Mucosa of descending colon (tissue), 3 donors: ENCODE results near the gene INSIG1. TPM values are rescaled to one million over a fixed set of nuclear protein-coding genes. Genes with fewer than 3 reads are reported as not detected.

Experiments
- ATAC-seq: fragments of 200-7000 bp; cut with Tn5 transposase; one replicate; pipeline ENCODE4 v1.9.1; 2020; ENCODE audit warnings: mild to moderate bottlenecking, moderate library complexity
- DNase-seq, 3 donors: peaks; one replicate each; pipeline ENCODE4 v3.0.0-alpha.2; 2020
- H3K36me3 ChIP-seq: fragments of 200-600 bp; one replicate; pipeline ENCODE4 v1.8.0; 2021; ENCODE audit warnings: low read depth, mild to moderate bottlenecking
- H3K4me1 ChIP-seq: fragments of 200-600 bp; one replicate; pipeline ENCODE4 v1.8.0; 2021; ENCODE audit warnings: low read depth, mild to moderate bottlenecking
- H3K4me3 ChIP-seq: fragments of 200-600 bp; one replicate; pipeline ENCODE4 v1.8.0; 2021; ENCODE audit warnings: mild to moderate bottlenecking
- H3K9me3 ChIP-seq: fragments of 200-600 bp; one replicate; pipeline ENCODE4 v1.8.0; 2021; ENCODE audit warnings: mild to moderate bottlenecking
- intact Hi-C, 2 donors: fragments of 100-400 bp; cut with DNase I in 1 of 2; cut with micrococcal nuclease in 1 of 2; formaldehyde crosslinking; loops; one replicate each; pipeline versions ENCODE4 v1.11.0 to v1.11.1; 2022; cut with DNase I, micrococcal nuclease
- total RNA-seq, 3 donors: library from RNA; stranded (reverse); fragmentation: NEBNext Ultra II Directional in 2 of 3; extraction: Animal tissue kit (Norgen Biotek cat#: 25700) in 2 of 3; gene quantifications; one replicate each; pipeline versions ENCODE4 v1.2.1 to v1.2.4, GENCODE V29; 2021 to 2023
- TF ChIP-seq, protein P1 (sequence below): fragments of 200-600 bp; IDR thresholded peaks from one replicate; pipeline ENCODE4 v1.8.0; 2022; ENCODE audit warnings: antibody characterized with exemption, mild to moderate bottlenecking
- donor health status: DM: no; HTN: no; CAD: no; lungs with moderate emphysema.
- donor health status: DM: no; HTN: no; CAD: no.
- donor health status: DM: no; HTN: yes; CAD: no.

INSIG1 gene
- total RNA-seq, 3 donors from 2014 or later = 40.1 to 85.1 (median 83.2) TPM

DNA sequence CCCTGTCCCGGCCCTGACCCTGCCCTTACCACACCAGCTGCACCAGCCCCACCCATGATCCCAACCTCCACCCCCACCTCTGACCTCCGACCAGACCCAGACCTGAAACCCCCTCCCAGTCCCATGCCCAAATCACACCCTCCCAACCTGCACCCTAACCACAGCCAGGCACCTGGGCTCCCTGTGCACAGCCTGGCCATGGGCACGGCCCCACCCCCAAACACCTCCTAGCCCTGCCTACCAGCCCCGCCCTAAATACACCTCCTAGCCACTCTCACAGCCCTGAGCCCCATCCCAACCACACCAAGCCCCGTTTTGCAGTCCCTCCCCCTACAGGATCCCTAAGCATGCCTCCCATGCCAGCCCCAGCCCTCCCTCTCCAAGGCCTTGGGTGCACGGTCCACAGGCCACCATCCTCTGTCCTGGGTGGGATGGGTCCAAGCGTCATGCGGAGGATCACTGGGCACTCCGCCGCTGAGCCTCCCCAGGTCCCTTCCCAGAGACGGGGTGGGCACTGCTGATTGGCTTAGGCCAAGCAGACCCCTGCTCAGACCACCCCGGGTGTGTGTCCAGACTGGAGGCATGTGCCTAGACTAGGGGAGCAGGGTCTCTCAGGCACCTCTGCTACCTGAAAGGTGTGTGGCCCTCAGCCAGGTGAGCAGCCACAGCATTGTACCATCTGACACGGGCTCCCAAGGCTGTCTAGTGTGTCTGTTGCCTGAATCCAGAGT lies 30.1 kb downstream of the INSIG1 start:
- H3K9me3 ChIP-seq = no peaks in the 10 kb centered on the region
- ATAC-seq = peak; percentile 19
- TF ChIP-seq, protein P1, sequence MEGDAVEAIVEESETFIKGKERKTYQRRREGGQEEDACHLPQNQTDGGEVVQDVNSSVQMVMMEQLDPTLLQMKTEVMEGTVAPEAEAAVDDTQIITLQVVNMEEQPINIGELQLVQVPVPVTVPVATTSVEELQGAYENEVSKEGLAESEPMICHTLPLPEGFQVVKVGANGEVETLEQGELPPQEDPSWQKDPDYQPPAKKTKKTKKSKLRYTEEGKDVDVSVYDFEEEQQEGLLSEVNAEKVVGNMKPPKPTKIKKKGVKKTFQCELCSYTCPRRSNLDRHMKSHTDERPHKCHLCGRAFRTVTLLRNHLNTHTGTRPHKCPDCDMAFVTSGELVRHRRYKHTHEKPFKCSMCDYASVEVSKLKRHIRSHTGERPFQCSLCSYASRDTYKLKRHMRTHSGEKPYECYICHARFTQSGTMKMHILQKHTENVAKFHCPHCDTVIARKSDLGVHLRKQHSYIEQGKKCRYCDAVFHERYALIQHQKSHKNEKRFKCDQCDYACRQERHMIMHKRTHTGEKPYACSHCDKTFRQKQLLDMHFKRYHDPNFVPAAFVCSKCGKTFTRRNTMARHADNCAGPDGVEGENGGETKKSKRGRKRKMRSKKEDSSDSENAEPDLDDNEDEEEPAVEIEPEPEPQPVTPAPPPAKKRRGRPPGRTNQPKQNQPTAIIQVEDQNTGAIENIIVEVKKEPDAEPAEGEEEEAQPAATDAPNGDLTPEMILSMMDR = no peak
- no peaks in the 10 kb centered on the region for H3K4me1 ChIP-seq
- intact Hi-C loops = no loop called here
- H3K36me3 ChIP-seq = no peaks in the 10 kb centered on the region
- H3K4me3 ChIP-seq = no peak overlapping the region
- no peak for DNase-seq

DNA sequence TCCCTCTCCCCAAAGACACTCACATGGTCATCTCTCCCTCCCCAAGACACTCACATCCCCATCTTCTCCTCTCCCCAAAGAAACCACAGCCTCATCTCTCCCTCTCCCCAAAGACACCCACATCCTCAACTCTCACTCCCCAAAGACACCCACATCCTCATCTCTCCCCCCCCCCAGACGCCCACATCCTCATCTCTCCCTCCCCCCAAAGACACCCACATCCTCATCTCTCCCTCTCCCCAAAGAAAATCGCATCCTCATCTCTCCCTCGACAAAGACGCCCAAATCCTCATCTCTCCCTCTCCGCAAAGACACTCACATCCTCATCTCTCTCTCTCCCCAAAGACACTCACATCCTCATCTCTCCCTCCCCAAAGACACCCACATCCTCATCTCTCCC lies 31.5 kb downstream of the INSIG1 start:
- intact Hi-C loops = no loop called here
- Histone ChIP-seq H3K4me3 (no peak overlapping the region), H3K36me3 (no peaks in the 10 kb centered on the region), H3K9me3 (no peaks in the 10 kb centered on the region), H3K4me1 (no peaks in the 10 kb centered on the region)
- ATAC-seq (no peak), DNase-seq (no peak)
- TF ChIP-seq, protein P1 = no peak

DNA sequence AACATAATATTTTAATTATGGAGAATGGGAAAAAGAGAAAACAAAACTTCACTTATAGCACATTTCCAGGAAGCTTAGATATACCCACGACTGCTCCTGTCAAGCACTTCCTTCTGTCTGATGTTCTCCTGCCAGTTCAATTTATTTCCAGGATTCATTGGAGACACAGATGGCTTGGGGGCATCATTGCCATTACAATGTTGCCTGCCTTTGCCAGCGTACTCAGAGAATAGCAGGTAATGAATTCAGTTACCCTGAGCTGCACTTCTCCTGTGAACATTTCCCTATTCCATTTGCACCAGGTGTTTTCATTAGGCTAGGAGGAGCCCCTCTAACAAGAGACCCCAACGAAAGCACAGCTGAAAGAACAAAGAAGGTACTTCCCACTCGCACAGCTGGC lies 33.7 kb downstream of the INSIG1 start:
- DNase-seq (no peak), ATAC-seq (no peak)
- no peaks in the 10 kb centered on the region for H3K4me1 ChIP-seq
- intact Hi-C loops = no loop called here
- TF ChIP-seq, protein P1 = no peak
- no peaks in the 10 kb centered on the region for H3K9me3 ChIP-seq
- H3K4me3 ChIP-seq = no peak overlapping the region
- H3K36me3 ChIP-seq = no peaks in the 10 kb centered on the region

GRCh38 chr7:155333346-155334234 lies 35.9 kb downstream of the INSIG1 start:
- Histone ChIP-seq H3K9me3 (no peaks in the 10 kb centered on the region), H3K36me3 (no peaks in the 10 kb centered on the region), H3K4me1 (no peaks in the 10 kb centered on the region), H3K4me3 (no peak overlapping the region)
- TF ChIP-seq, protein P1 = no peak
- no peak for ATAC-seq
- intact Hi-C loops = no loop called here
- no peak for DNase-seq

DNA sequence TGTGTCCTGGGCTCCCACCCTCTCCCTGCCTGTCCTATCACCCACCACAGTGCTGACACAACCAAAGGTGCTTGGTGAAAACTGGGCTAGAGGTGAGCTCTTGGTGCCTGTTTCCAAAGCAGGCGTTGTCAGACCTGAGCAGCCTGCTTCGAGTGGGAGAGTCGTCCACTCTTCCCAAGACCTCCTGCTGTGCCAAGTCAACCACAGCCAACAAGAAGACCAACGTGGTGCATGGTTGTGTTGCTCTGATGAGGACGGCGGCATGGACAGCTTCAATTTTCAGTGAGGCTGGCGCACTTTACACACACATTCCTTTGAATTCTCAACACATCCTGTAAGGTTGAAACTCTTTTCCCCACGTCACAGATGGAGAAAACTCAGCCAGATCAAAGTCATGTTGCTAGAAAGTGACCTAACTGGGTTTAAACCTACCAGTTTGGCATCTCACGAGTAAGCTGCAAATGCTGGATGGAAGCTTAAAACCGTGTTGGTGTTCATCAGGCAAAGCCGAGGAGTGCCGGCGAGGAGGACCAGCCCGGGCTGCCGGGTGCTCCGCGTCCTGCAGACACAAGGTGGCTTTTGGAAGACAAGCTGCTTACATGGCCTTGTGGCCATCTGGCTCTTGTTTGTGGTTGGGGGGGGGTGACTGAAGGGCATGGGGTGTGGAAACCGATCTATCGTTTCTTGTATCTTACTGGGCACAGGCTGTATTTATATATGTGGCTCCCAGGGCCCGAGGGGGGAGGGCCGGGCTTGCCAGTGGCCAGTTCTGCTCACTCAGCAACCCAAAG lies 39.3 kb downstream of the INSIG1 start:
- H3K4me3 ChIP-seq = no peak overlapping the region
- TF ChIP-seq, protein P1 = no peak
- no peaks in the 10 kb centered on the region for H3K36me3 ChIP-seq
- ATAC-seq (no peak), DNase-seq (no peak)
- H3K9me3 ChIP-seq = no peaks in the 10 kb centered on the region
- no peaks in the 10 kb centered on the region for H3K4me1 ChIP-seq
- intact Hi-C loops = no loop called here
